GM20000 (cell line): Measurements from ENCODE around the gene MTPN.

ENCODE experiments used
- DNase-seq: peaks from one replicate; pipeline ENCODE4 v3.0.0; 2012; ENCODE audit warnings: low spot score
- CTCF ChIP-seq: IDR thresholded peaks from 2 replicates; pipeline ENCODE4 v1.5.1; 2012; ENCODE audit warnings: mild to moderate bottlenecking, control low read depth; ENCODE audit errors: extremely low read depth, missing control alignments

MTPN gene

GRCh38 chr7:135914346-135914745, 62.8 kb downstream of the MTPN start:
- no peak for DNase-seq

GRCh38 chr7:135913404-135913803, 63.8 kb downstream of the MTPN start:
- no peak for TF ChIP-seq CTCF
- DNase-seq: no peak

More at GRCh38 chr7:135914346-135914745, 62.8 kb downstream of the MTPN start:
- TF ChIP-seq CTCF: no peak

- no peak for TF ChIP-seq CTCF
- no peak for DNase-seq
Measured at GRCh38 chr7:135911099-135911498, 66.1 kb downstream of the MTPN start.

- no peak for DNase-seq
- no peak for TF ChIP-seq CTCF
Measured at GRCh38 chr7:135910393-135911036, 66.6 kb downstream of the MTPN start.

GRCh38 chr7:135905858-135906257, 71.3 kb downstream of the MTPN start:
- TF ChIP-seq CTCF: no peak
- no peak for DNase-seq

GRCh38 chr7:135905355-135905754, 71.8 kb downstream of the MTPN start:
- no peak for TF ChIP-seq CTCF
- no peak for DNase-seq

GRCh38 chr7:135904282-135904681, 72.9 kb downstream of the MTPN start:
- no peak for DNase-seq
- TF ChIP-seq CTCF: no peak
